KMS-11 (cell line): ENCODE results near the gene FBXO17.

Experiments used
- H2AFZ ChIP-seq: fragments of 200-600 bp; sonication (generic); 2 replicates; pipeline ENCODE4 v1.6.1; 2016; ENCODE audit warnings: antibody characterized with exemption, mixed run types, low read depth
- H3K27ac ChIP-seq: fragments of 200-600 bp; sonication (generic); 2 replicates; pipeline ENCODE4 v1.6.1; 2016; ENCODE audit warnings: mild to moderate bottlenecking, mixed run types
- H3K27me3 ChIP-seq: fragments of 200-600 bp; sonication (generic); 2 replicates; pipeline ENCODE4 v1.6.1; 2017; ENCODE audit warnings: mild to moderate bottlenecking, low read depth, mixed run types, moderate library complexity; ENCODE audit not compliant: insufficient read depth
- H3K36me3 ChIP-seq: fragments of 200-600 bp; sonication (generic); 2 replicates; pipeline ENCODE4 v1.6.1; 2017; ENCODE audit warnings: mild to moderate bottlenecking, mixed run types; ENCODE audit not compliant: insufficient read depth
- H3K4me1 ChIP-seq: fragments of 200-600 bp; sonication (generic); 2 replicates; pipeline ENCODE4 v1.6.1; 2016; ENCODE audit warnings: mild to moderate bottlenecking, low read depth, mixed run types; ENCODE audit not compliant: poor library complexity, severe bottlenecking
- H3K4me2 ChIP-seq: fragments of 200-600 bp; sonication (generic); 2 replicates; pipeline ENCODE4 v1.7.0; 2016; ENCODE audit warnings: mild to moderate bottlenecking, mixed run types
- H3K4me3 ChIP-seq: fragments of 200-600 bp; sonication (generic); IDR thresholded peaks from 2 replicates; pipeline ENCODE4 v1.6.1; 2017; ENCODE audit warnings: low read depth, low read length, mixed read lengths; ENCODE audit not compliant: insufficient read depth
- H3K79me2 ChIP-seq: fragments of 200-600 bp; sonication (generic); 2 replicates; pipeline ENCODE4 v1.6.1; 2016; ENCODE audit warnings: low read depth, mixed run types; ENCODE audit not compliant: insufficient read depth
- H3K9ac ChIP-seq: fragments of 200-600 bp; sonication (generic); 2 replicates; pipeline ENCODE4 v1.6.1; 2016; ENCODE audit warnings: mild to moderate bottlenecking, mixed run types
- H4K20me1 ChIP-seq: fragments of 200-600 bp; sonication (generic); 2 replicates; pipeline ENCODE4 v1.6.1; 2016; ENCODE audit warnings: mild to moderate bottlenecking, mixed run types; ENCODE audit not compliant: insufficient read depth
- CTCF ChIP-seq: fragments of 200-600 bp; sonication (generic); conservative IDR thresholded peaks from 2 replicates; pipeline ENCODE4 v1.6.1; 2017; ENCODE audit warnings: low read depth, mild to moderate bottlenecking, antibody characterized with exemption, low read length, moderate library complexity, mixed read lengths

Gene FBXO17

GRCh38 chr19:38891771-38892170 is 83.8 kb downstream of the FBXO17 start:
- no peak overlapping the region for H3K4me3 ChIP-seq
- no peak overlapping the region for H2AFZ ChIP-seq
- no peaks in the 10 kb centered on the region for H3K4me1 ChIP-seq
- TF ChIP-seq CTCF, result no peak
- H3K9ac ChIP-seq, result no peak overlapping the region
- H3K27me3 ChIP-seq, result no peaks in the 10 kb centered on the region
- H3K79me2 ChIP-seq, result no peaks in the 10 kb centered on the region
- no peak overlapping the region for H3K27ac ChIP-seq
- no peaks in the 10 kb centered on the region for H3K36me3 ChIP-seq
- no peaks in the 10 kb centered on the region for H4K20me1 ChIP-seq
- no peak overlapping the region for H3K4me2 ChIP-seq
